Measurements from ENCODE around the gene GARRE1. TPM values are rescaled to one million over a fixed set of nuclear protein-coding genes. Genes with fewer than 3 reads are reported as not detected.

GARRE1 gene
- total and polyA plus RNA-seq, 2 of the 8 experiments (the other 6 are each of a cell fraction or from before 2014, with no cell fraction given) = 16.4 to 23.1 TPM

DNA sequence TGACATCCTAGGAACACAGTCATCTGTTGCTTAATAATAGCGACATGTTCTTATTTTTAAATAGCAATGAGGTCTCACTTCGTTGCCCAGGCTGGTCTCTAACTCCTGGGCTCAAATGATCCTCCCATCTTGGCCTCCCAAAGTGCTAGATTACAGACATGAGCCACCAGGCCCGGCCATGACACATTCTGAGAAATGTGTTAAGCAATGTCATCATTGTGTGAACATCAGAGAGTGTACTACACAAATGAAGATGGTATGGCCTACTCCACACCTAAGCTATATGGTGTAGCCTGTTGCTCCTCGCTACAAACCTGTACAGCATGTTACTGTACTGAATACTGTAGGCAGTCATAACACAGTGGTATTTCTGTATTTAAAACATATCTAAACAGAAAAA is 24.6 kb upstream of the GARRE1 start (continued):
- no peak for TF ChIP-seq TAF7 (optimal IDR thresholded peaks at IDR 0.05; ENCODE audit: borderline replicate concordance, low read depth, low read length)
- TF ChIP-seq CBX5 (IDR thresholded peaks at IDR 0.05; ENCODE audit: low read depth, low read length) = no peak
- no peak for TF ChIP-seq RBBP5 (IDR thresholded peaks at IDR 0.05; ENCODE audit: borderline replicate concordance, low read depth, low read length)
- no peak for TF ChIP-seq BACH1 (IDR thresholded peaks at IDR 0.05; ENCODE audit: low read length)
- TF ChIP-seq MAFK (IDR thresholded peaks at IDR 0.05; ENCODE audit: low read depth, low read length) = no peak

All from H1 (cell line).